HG02870 (cell line): ENCODE data around the gene SLC44A3.
A peak's percentile ranks its signal among the peaks of the same experiment; 100 is the strongest.
"Not testable (repeated sequence)": the region's sequence is repeated elsewhere in the genome, so short reads cannot be mapped to it uniquely, and the experiment has no call there.

Experiments
- ATAC-seq: cut with Tn5 transposase; IDR thresholded peaks from one replicate; pipeline ENCODE4 v1.9.1; 2021; ENCODE audit warnings: mild to moderate bottlenecking, moderate library complexity; ENCODE audit not compliant: unreplicated experiment

Gene SLC44A3

DNA sequence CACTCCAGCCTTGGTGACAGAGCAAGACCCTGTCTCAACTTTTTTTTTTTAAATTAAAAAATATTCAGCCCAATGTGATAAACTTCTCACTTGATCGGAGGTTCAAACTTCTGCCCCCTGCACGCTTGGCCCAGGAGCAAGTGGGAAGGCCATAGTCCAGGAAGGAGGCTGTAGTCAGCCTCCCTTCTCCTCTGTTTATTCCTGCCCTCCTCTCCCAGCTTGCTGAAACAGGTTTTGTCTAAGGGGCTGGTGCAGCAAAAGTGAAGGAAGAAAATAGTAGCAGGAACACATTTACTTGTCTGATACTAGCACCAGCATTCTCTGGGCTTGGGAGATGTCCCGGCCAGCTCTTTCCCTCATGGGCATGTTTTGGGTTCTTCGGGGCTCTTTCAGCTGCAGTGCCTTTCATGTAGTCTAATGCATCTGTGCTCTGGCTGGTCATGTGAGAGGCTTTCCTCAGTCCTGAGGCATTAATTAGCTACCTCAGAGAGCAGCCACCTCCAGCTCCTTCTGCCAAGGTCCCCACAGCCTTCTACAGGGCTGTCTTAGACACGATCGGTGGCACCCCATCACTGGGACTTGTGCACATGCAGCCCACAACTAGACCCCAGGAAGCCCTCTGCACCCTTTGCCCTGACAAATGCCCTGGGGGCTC, 12.9 kb downstream of the SLC44A3 start:
- ATAC-seq: no peak

DNA sequence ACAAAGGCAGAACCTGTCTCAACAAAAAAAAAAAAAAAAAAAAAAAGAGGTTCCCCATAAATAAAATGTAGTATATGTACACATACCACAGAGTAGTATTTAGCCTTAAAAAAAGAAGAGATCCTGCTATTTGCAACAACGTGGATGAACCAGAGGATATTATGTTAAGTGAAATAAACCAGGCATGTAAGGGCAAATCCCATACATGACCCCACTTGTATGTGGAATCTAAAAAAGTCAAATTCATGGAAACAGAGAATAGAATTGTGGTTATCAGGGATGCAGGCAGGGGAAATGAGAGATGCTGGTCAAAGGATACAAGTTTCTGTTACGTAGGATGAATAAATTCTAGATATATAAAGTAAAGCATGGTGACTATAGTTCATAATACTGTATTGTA, 16.7 kb downstream of the SLC44A3 start:
- ATAC-seq: no peak

DNA sequence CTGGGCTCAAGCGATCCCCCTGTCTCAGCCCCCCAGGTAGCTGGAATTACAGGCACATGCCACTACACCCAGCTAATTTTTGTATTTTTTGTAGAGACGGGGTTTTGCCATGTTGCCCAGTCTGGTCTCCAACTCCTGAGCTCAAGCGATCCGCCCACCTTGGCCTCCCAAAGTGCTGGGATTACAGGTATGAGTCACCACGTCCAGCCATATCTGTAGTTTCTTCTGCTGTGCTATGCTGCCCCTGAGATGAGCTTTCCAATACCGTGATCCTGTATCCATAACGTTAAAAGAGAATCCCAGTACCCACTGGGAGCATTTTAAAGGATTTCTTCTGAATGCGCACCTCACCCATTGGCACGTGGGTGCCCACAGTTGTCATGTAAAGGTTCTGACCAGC, 20.2 kb downstream of the SLC44A3 start:
- ATAC-seq: not testable (repeated sequence)

DNA sequence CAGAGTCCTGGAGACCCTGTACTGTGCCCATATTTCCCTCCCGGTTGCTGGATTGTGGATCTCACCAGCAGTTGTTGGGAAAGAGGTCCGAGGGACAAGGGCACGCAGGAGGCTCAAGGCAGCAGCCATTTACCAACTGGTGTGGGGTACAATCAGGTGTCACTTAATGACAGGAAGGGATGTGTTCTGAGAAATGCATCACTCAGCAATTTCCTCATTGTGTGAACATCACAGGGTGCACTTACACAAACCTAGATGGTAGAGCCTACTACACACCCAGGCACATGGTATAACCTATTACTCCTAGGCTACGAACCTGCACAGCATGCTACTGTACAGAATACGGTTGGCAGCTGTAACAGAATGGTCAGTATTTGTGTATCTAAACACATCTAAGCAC, 20.7 kb downstream of the SLC44A3 start:
- ATAC-seq: no peak

DNA sequence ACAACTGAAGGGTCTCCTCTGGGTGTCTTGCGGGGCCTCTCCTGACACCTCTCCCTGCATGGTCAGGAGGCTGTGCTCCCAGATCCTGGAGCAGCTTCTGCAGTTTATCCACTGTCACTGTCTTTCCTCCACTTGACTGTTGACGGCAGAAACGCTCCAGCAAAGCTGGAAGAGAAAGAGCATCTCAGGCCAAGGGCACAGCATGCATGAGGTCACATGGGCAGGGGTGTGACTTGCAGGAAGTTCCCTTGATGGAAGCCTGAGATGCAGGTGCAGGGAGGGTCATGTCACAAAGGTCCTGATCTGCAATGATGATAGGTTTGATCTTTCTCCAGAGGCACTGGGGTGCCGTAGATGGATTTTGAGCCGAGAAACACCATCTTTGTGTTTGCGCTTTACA, 23.3 kb downstream of the SLC44A3 start:
- no peak for ATAC-seq

DNA sequence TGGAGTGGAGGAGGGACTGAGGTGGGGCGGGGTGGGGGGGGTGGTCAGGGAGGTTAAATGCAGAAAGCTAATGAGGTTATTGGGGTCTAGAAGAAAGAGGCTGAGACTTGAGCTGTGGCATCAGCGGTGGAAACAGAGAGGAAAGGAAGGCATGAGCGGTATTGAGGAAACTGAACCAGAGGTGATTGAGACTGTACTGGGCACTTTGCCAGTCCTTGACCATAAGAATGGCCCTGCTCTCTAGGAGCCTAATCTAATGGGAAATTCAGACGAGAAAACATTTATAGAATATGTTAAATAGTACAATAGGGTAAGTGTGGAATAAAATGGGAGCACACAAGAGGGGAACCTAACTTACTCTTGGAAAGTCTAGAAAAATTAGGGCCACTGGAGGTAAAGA, 23.7 kb downstream of the SLC44A3 start:
- no peak for ATAC-seq

DNA sequence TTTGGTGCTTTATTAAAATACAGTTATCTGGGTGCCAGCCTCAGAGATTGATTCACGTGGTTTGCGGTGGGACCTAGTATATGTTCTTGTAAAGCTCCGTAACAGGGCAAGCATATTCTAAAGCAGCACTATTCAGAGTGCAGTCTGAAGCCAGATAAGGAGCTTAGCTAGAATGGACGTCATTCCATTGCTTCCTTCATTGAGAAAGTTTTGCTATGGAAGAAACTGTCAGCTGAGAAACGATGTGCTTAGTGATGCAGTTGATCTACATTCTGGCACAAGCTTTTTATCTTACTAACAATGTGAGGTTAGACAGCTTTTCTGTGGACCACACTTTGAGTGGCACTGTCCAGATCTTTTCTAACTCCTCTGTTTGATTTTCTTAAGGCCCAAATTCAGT, 26.2 kb downstream of the SLC44A3 start:
- no peak for ATAC-seq

DNA sequence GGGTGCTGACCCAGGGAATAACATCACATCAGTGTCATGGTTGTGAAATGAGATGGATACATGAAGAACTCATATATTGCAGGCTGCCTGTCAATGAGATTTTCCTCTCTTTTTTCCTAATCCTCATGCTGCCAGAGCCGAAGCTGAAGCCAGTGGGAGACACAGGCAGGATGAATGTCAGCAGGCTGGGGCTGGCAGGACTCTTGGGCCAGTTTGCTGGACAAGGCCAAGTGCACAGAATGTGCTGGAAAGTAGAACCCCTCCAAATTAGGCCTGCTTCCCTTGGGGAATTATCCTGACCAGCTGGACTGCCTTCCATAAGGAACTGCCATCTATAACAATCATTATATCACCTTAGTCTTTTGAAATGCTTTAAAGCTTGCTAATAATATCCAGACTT, 31.4 kb downstream of the SLC44A3 start:
- ATAC-seq: no peak

DNA sequence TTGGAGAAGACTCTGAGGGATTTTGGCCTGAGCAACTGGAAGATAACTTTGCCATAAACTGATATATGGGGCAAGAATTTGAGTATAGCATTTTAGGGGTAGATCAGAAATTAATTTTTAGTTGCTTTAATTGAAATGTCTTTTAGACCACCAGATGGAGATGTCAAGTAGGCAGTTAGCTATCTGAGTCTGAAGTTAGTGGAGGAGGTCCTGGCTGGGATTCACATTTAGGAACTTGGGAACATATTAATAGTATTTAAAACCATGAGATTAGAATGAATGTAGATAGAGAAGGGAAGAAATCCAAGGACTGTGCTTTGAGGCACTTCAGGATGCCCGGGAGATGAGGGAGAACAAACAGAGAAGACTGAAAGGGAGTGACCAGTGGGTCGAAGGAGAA, 32.6 kb downstream of the SLC44A3 start:
- no peak for ATAC-seq

DNA sequence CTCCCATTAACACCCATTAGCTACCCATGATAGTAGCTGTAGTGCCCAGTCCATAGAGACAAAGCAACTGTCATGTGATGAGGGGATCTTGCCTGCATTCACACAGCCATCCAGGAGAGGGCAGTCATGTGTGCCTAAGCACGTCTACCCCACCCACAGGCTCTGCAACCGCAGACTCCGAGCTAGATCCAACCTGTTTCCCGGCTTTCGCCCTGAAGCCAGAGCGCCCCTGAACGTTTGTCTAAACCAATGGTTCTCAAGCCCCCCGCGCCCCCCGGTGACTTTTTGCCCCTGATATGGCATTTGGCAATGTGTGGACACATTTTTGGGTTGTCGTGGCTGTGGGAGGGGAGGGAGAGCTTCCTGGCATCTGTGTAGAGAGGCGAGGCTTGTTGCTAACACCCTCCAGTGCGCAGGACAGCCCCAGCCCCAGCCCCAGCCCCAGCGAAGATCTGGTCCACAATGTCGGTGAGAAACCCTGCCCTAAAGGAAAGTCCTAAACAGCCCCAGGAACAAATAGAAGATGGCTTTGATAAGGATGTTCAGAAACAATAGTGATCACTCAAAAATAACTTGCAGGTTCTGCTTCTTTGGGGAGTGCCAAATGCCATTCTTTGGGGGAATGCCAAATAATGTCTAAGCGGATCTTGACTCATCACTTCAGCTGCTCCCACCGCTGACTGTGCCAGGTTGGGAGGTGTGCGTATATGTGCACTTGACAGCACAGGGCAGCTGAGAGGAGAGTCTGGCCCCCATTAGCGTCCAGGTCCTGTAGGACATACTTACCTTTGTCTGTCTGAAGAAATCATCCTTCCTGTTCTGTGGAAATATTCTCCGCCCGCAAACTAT, 34.5 kb downstream of the SLC44A3 start:
- ATAC-seq: peak; percentile 97

DNA sequence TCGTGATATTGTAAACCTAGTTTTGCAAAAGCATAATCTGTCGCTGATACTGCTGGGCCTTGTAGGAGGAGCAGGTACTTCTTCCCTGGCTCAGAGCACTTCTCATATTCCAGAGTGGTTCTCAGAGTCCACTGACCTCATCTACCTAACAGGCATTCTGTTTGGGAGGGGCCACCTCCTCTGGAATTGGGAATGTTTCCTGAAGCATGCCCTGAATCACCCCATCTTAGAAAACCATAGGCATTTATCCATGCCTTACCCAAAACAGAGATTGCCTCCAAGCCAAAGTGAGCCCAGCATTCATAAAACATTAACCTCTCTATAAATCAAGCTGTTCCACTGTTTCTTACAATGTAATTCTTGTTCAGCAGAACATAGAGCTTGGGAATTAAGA, 35.1 kb downstream of the SLC44A3 start:
- ATAC-seq: no peak

DNA sequence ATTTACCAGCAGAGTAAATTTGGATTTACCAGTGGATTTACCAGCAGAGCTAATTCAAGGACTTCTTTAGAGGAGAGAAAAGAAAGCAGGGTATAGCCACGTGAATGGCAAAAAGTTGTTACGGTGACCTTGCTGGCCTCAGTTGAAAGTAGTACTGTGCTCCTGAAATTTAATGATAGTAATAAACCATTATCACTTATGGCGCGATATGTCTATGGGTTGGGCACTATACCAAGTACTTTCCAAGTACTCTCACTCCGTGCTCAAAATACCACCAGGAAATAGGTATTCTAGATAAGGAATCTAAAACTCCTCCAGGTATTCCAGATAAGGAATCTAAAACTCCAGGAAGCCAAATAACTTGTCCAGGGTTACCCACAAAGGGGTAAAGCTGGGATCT, 35.8 kb downstream of the SLC44A3 start:
- ATAC-seq: no peak

DNA sequence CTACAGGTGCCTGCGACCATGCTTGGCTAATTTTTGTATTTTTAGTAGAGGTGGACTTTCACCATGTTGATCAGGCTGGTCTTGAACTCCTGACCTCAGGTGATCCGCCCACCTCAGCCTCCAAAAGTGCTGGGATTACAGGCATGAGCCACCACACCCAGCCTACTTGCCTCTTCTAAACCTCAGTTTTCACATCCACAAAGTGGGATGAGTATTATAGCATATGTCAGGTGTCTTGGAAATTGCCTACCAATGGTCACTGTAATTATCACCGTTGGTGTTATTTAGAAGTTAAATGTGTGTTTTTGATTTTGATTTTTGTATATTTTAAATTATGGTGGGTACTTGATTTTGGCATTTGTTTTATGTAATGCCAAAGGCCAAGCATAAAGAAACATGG, 36.7 kb downstream of the SLC44A3 start:
- no peak for ATAC-seq

DNA sequence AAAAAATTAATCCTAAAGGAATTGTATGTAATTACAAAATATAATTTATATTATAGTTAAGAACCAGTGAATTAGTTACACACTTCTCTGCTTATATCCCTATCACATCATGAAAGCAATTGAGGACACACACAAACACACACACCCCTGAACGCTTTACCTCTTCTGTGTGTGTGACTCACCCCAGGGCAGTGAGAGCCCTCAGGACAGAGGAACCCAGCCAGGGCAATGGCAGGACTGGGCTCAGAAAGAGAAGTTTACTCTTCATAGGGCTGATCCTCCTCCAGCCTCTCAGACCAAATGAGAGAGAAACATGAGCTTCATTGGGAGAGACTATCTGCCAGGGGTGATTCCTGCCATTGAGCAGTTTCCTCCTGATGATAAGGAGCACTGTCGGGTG, 38.1 kb downstream of the SLC44A3 start:
- ATAC-seq: no peak

DNA sequence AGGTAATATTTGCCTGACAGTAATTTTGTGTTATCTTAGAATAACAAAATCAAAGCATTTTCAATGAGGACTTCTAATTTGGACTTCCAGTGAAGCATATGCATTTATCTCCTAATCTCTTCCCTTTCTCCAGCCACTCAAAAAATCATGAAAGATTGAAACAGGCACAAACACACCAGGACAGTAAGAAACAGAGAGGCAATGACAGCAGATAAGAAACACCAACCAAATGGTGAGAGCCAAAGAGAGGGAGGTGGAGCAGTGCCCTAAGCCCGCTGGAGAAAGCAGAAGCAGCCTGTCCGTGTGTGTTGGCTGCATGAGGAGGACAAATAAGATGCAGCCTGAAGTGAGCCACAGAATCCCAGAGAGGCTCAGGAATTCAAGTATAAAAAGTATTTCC, 39.0 kb downstream of the SLC44A3 start:
- ATAC-seq: no peak

DNA sequence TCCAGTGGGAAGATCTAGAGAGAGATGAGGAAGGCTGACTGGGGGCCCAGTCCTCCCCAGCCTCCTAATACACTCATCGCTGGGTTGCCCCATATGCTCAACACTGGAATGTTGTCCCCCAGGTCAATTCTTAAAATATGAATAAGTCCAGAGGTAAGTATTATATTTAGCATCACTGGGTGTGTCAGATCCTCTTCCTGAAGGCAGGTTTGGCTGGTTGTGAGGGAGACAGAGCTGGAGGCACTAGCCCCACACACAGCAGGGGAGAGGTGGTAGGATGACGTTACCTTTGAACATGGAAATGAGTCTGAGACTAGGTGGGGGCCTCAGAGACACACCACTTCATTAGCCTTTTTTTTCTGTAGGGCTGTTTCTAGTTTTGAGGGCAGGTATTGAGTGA, 42.6 kb downstream of the SLC44A3 start:
- ATAC-seq: no peak

DNA sequence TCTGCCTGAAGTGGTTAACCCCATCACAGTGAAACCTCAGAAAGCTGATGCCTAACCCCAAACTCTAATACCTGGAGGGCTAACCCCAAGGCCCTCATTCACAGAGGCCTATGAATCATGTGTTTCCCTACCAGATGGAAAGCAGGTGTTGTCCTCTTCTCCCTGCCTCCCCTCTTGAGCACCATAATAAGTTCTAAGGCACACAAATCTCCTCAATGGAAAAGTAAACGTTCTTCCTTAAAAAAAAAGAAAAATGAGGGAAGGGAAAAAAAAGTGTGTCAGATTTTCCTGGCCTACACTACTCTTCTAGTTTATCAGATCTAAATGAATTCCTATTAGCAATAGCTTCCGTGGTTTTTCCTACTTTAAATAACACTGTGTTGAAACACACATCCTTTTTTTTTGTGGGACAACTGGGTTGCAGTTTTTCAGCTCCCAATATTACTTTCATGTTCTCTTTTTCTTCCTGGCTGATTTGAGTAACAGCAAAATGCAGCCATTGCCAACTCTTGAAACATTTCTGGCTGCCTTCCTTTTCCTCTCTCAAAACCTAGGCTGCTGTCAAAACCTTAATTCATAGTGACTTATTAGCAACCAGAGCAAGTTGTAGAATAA, 43.2 kb downstream of the SLC44A3 start:
- ATAC-seq: no peak

DNA sequence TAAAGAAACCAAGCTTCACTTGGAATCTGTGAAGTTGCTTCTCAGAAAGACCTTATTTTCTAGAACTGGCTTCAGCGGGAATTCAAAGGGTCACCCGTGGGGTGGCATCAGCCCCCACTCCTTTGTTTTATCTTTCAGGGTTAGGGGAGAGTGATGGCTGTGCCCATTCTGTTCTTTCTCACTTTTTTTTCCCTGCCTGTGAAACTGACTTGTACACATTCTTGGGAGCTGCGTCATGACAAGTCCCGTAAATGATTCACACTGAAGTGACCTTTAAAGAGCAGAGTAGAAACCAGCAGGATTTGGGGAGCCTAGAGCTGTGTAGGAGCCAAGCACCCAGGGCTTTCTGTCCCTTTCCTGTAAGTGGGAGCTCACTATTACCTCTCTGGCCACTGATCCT, 43.8 kb downstream of the SLC44A3 start:
- ATAC-seq: no peak

DNA sequence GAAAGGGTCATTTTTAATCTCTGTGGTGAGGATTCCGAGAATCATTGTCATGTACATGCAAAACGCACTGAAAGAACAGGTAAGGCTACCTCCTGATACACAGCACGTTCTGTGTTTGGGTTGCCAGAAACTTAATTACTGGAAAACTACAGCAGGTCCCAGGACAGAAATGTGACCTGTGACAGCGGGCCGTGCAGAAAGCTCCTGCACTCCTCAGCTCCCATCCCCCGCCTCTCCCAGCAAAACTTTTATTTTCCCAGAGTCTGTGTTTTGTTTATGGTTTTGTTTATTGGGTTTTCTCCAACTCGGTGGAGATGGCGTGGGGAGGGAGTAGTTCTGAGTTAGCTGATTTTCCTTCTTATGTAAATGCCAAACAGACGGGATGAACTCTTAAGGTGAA, 44.7 kb downstream of the SLC44A3 start:
- ATAC-seq: no peak

DNA sequence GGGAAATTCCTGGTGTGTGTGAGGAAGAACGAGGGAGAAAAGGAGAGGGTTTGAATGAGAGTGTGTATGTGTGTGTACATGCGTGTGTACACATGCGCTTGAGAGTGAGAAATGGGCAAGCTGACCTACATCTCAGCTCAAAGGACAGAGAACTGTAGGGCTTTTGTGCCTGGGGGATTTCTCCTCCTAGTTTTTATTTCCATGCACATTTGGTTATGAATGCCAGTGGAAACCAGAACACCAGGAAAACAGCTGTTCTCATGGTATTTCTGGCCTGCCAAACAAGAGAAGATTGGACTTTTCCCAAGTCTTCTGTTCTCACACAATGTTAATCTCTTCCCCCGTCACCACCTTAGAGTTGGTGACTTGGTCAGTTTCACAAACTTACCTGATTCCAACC, 45.2 kb downstream of the SLC44A3 start:
- no peak for ATAC-seq

DNA sequence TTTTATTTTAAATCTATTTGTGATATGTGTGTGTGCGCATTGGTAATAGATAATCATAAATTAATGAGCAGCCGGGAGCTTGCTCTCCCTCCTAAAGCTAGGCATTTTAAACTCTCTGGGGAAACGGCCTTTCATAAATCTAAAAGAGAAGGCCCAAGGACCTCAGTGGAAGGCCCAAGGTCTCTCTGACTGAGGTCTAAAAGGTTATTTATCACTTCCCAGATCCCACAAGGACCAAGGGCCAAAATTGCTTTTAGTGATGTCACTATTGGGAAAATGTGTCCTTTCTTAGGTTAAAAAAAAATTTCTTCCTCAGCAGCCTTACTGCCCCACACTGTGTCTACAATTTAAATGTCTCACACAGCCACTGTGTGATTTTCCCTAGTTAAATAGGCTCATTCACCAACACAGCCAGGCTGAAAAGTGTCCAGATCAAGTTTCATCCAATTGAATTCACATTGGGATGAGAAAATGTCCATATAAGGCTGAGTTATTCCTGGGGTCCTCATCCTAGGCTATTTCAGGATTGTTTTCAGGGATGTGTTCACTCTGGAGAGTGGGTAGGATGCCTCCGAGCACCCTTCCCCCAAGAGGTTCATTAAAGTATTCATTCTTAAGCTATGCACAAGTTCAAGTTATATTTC, 46.1 kb downstream of the SLC44A3 start:
- no peak for ATAC-seq

DNA sequence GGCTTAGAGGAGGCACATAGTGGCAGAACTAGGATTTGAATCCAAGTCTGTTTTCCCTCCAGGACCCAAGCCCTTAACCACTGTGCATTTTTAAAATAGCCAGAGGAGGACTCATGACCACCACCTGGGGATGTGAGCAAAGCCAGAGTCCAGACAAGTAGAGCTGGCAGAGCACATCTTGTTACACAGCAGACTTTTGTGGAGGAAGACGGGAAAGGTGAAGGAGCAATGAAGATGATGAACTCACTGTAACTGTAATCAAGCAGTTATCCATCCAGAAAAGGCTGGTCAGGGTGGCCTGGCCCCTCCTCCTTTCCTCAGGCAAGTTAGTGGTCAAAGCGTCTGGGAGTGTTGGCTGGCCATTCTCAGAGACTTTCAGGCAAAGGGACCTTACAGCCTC, 50.9 kb downstream of the SLC44A3 start:
- no peak for ATAC-seq
